GM12891 (cell line): ENCODE data around the gene SNRPD1.

Experiments used
- PAX5 ChIP-seq: IDR thresholded peaks from 2 replicates; pipeline ENCODE4 v1.6.1; 2011; ENCODE audit warnings: low read length, moderate library complexity, mild to moderate bottlenecking; ENCODE audit not compliant: insufficient read depth, severe bottlenecking
- POLR2A ChIP-seq: IDR thresholded peaks from 2 replicates; pipeline ENCODE4 v1.6.1; 2011; ENCODE audit warnings: low read depth, low read length, control low read depth
- POLR2AphosphoS5 ChIP-seq: IDR thresholded peaks from 2 replicates; pipeline ENCODE4 v1.6.1; 2011; ENCODE audit warnings: low read depth, low read length, control low read depth
- POU2F2 ChIP-seq: IDR thresholded peaks from 2 replicates; pipeline ENCODE4 v1.6.1; 2011; ENCODE audit warnings: low read depth, mild to moderate bottlenecking, control low read depth, low read length, moderate library complexity
- SPI1 ChIP-seq: IDR thresholded peaks from 2 replicates; pipeline ENCODE4 v1.6.1; 2011; ENCODE audit warnings: low read depth, low read length, control low read depth
- TAF1 ChIP-seq: IDR thresholded peaks from 2 replicates; pipeline ENCODE4 v1.6.1; 2011; ENCODE audit warnings: low read depth, low read length, control low read depth

- no peak for TF ChIP-seq POLR2AphosphoS5
- no peak for TF ChIP-seq TAF1
- TF ChIP-seq POLR2A = no peak
- no peak for TF ChIP-seq PAX5
- no peak for TF ChIP-seq SPI1
- no peak for TF ChIP-seq POU2F2
Measured at GRCh38 chr18:21662581-21662980, 50.5 kb downstream of the SNRPD1 start.
